Mesendoderm (in vitro differentiated cells): ENCODE data around the gene STAU1.
"Not testable (repeated sequence)": the region's sequence is repeated elsewhere in the genome, so short reads cannot be mapped to it uniquely, and the experiment has no call there.

Experiments
- DNase-seq: peaks from one replicate; pipeline ENCODE4 v3.0.0; 2013
- H2AK5ac ChIP-seq: 2 replicates; pipeline ENCODE4 v1.6.1; 2013; ENCODE audit warnings: low read length, inconsistent platforms
- H2BK120ac ChIP-seq: 2 replicates; pipeline ENCODE4 v1.6.1; 2013; ENCODE audit warnings: low read depth, mild to moderate bottlenecking, low read length, moderate library complexity, mixed read lengths
- H2BK15ac ChIP-seq: replicated peaks from 2 replicates; pipeline ENCODE4 v1.6.1; 2013; ENCODE audit warnings: low read depth, mild to moderate bottlenecking, moderate library complexity
- H2BK5ac ChIP-seq: 2 replicates; pipeline ENCODE4 v1.6.1; 2013; ENCODE audit warnings: low read length, inconsistent platforms
- H3K18ac ChIP-seq: 2 replicates; pipeline ENCODE4 v1.6.1; 2013; ENCODE audit warnings: mild to moderate bottlenecking, low read length, mixed read lengths
- H3K23ac ChIP-seq: one replicate; pipeline ENCODE4 v1.6.1; 2013; ENCODE audit warnings: low read length
- H3K27ac ChIP-seq: 2 replicates; pipeline ENCODE4 v1.5.1; 2013; ENCODE audit warnings: low read depth, mild to moderate bottlenecking, inconsistent platforms, low read length, moderate library complexity
- H3K27me3 ChIP-seq: 2 replicates; pipeline ENCODE4 v1.6.1; 2013; ENCODE audit warnings: low read length, control low read depth, mild to moderate bottlenecking, inconsistent platforms; ENCODE audit not compliant: insufficient read depth, poor library complexity
- H3K36me3 ChIP-seq: 2 replicates; pipeline ENCODE4 v1.6.1; 2013; ENCODE audit warnings: low read length, inconsistent platforms; ENCODE audit not compliant: control insufficient read depth, insufficient read depth
- H3K4ac ChIP-seq: one replicate; pipeline ENCODE4 v1.6.1; 2013; ENCODE audit warnings: low read depth, mild to moderate bottlenecking, low read length, moderate library complexity
- H3K4me1 ChIP-seq: 2 replicates; pipeline ENCODE4 v1.6.1; 2013; ENCODE audit warnings: low read depth, low read length, inconsistent platforms; ENCODE audit not compliant: control insufficient read depth
- H3K4me2 ChIP-seq: 2 replicates; pipeline ENCODE4 v1.6.1; 2013; ENCODE audit warnings: low read length
- H3K4me3 ChIP-seq: 2 replicates; pipeline ENCODE4 v1.5.1; 2013; ENCODE audit warnings: mild to moderate bottlenecking, low read length
- H3K56ac ChIP-seq: one replicate; pipeline ENCODE4 v1.6.1; 2013; ENCODE audit warnings: low read length
- H3K79me1 ChIP-seq: 2 replicates; pipeline ENCODE4 v1.6.1; 2013; ENCODE audit warnings: low read length, inconsistent platforms
- H3K79me2 ChIP-seq: 2 replicates; pipeline ENCODE4 v1.6.1; 2013; ENCODE audit warnings: mild to moderate bottlenecking, low read length; ENCODE audit not compliant: control insufficient read depth, insufficient read depth
- H3K9ac ChIP-seq: 2 replicates; pipeline ENCODE4 v1.6.1; 2013; ENCODE audit warnings: low read length, inconsistent platforms
- H4K5ac ChIP-seq: one replicate; pipeline ENCODE4 v1.6.1; 2013; ENCODE audit warnings: low read length
- H4K8ac ChIP-seq: one replicate; pipeline ENCODE4 v1.6.1; 2013; ENCODE audit warnings: low read depth, mild to moderate bottlenecking, control low read depth, low read length, moderate library complexity
- WGBS: extraction: QIAGEN DNeasy Blood & Tissue Kit; methylation state at CpG from one replicate; pipeline ENCODE4 v1.1.7; 2013; ENCODE audit warnings: low lambda C conversion rate, missing lambda C conversion rate; ENCODE audit not compliant: insufficient coverage; ENCODE audit errors: extremely low coverage; 5-methylcytosine and 5-hydroxymethylcytosine counted together

STAU1 gene

DNA sequence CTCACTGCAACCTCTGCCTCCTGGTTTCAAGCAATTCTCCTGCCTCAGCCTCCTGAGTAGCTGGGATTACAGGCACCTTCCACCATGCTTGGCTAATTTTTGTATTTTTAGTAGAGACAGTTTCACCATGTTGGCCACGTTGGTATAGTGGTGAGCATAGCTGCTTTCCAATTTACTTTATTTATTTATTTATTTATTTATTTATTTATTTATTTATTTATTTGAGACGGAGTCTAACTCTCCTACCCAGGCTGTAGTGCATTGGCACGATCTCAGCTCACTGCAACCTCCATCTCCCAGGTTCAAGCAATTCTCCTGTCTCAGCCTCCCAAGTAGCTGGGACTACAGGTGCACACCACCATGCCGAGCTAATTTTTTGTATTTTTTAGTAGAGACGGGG lies 87.8 kb downstream of the STAU1 start:
- H3K27ac ChIP-seq, H3K4me1 ChIP-seq, H3K4me2 ChIP-seq, DNase-seq, H3K27me3 ChIP-seq, H3K18ac ChIP-seq, H4K8ac ChIP-seq, H3K79me2 ChIP-seq, H3K79me1 ChIP-seq, H2BK120ac ChIP-seq, H3K9ac ChIP-seq, H4K5ac ChIP-seq, H3K4me3 ChIP-seq, H2BK15ac ChIP-seq, H2AK5ac ChIP-seq, H3K56ac ChIP-seq, H3K23ac ChIP-seq, H2BK5ac ChIP-seq, H3K4ac ChIP-seq: not testable (repeated sequence)
- peaks cover 18% of the 10 kb centered on the region for H3K36me3 ChIP-seq
- WGBS, result no CpG with 5 or more reads among the region's 5 CpGs

DNA sequence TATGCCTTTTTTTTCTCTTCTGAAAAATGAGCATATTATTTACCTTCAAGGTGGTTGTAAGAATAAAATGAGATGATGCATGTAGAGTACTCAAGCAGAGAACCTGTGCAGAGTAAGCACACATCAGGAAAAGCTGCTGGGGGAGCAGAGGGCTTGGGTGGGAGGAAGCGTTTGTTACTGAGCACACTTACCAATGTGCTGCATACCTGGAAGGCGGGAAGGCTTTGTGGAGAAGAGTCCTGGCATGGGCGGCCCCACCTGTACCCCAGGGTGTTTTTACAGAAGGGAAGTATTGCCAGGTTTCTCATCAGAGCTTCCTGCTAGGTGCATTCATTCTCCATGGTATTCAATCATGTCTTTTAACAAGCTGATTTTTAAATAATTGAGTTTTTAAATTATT lies 89.1 kb downstream of the STAU1 start:
- Histone ChIP-seq H3K56ac (no peak overlapping the region), H2BK120ac (no peak overlapping the region), H3K79me2 (no peaks in the 10 kb centered on the region), H2BK5ac (no peak overlapping the region), H3K4me2 (no peak overlapping the region), H3K36me3 (peaks cover 18% of the 10 kb centered on the region), H4K8ac (no peak overlapping the region), H3K79me1 (peaks cover 7% of the 10 kb centered on the region), H3K4me1 (no peaks in the 10 kb centered on the region), H3K4ac (no peak overlapping the region), H2AK5ac (no peak overlapping the region), H3K4me3 (no peak overlapping the region), H3K9ac (no peak overlapping the region), H3K23ac (no peak overlapping the region), H2BK15ac (no peak overlapping the region), H3K27ac (no peak overlapping the region), H3K18ac (no peak overlapping the region), H3K27me3 (no peaks in the 10 kb centered on the region), H4K5ac (no peak overlapping the region)
- DNase-seq, result no peak
- no CpG with 5 or more reads among the region's 3 CpGs for whole genome bisulfite sequencing

DNA sequence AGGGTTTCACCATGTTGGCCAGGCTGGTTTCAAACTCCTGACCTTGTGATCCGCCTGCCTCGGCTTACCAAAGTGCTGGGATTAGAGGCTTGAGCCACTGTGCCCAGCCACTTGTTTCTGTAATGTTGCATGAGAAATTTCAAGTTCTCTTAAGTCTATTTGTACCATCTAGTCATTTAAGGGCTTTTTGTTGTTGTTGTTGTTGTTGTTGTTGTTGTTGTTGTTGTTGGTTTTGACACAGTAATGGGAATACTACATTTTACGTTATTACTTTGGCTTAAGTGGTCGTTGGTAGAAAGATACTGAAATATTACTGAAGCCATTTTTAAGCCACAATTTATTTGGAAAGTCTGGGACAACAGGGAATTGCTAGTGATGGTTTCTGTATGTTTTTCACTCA lies 90.0 kb downstream of the STAU1 start:
- no peaks in the 10 kb centered on the region for H3K27me3 ChIP-seq
- no peaks in the 10 kb centered on the region for H3K79me2 ChIP-seq
- H3K4ac ChIP-seq, result no peak overlapping the region
- H3K4me2 ChIP-seq, result no peak overlapping the region
- no peak overlapping the region for H3K23ac ChIP-seq
- H4K5ac ChIP-seq, result no peak overlapping the region
- H3K27ac ChIP-seq, result no peak overlapping the region
- no peak overlapping the region for H3K4me3 ChIP-seq
- H3K4me1 ChIP-seq, result no peaks in the 10 kb centered on the region
- peaks cover 7% of the 10 kb centered on the region for H3K79me1 ChIP-seq
- H2BK5ac ChIP-seq, result no peak overlapping the region
- H3K56ac ChIP-seq, result no peak overlapping the region
- WGBS, result no CpG with 5 or more reads among the region's 4 CpGs
- no peak overlapping the region for H3K9ac ChIP-seq
- H3K18ac ChIP-seq, result no peak overlapping the region
- DNase-seq, result no peak
- H4K8ac ChIP-seq, result no peak overlapping the region
- H2AK5ac ChIP-seq, result no peak overlapping the region
- H3K36me3 ChIP-seq, result peaks cover 16% of the 10 kb centered on the region
- no peak overlapping the region for H2BK15ac ChIP-seq
- H2BK120ac ChIP-seq, result no peak overlapping the region

DNA sequence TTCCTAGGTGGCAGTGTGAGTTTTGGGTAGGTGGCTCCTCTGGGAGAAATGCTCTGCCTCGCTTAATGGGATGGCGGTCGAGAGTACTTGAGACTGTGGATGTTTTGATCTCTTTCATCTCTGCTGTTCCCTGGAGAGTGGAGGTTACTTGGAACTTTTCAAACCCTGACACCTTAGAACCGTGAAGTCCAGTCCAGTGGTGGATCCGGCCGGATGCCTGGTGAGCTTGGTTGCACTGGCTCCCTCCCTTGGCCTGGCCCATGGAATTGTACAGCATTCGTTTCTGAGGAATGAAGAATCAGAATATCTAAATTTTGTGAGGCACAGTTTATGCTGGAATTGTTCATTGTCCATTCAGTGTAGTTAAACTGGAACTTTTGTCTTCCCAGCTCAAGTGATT lies 91.0 kb downstream of the STAU1 start:
- peaks cover 7% of the 10 kb centered on the region for H3K79me1 ChIP-seq
- no peaks in the 10 kb centered on the region for H3K79me2 ChIP-seq
- WGBS, result no CpG with 5 or more reads among the region's 7 CpGs
- no peak for DNase-seq
- no peak overlapping the region for H3K56ac ChIP-seq
- H3K36me3 ChIP-seq, result peaks cover 13% of the 10 kb centered on the region
- H4K5ac ChIP-seq, result no peak overlapping the region
- no peak overlapping the region for H3K9ac ChIP-seq
- no peak overlapping the region for H3K4ac ChIP-seq
- H2AK5ac ChIP-seq, result no peak overlapping the region
- no peak overlapping the region for H2BK120ac ChIP-seq
- H2BK5ac ChIP-seq, result no peak overlapping the region
- H3K23ac ChIP-seq, result no peak overlapping the region
- no peaks in the 10 kb centered on the region for H3K4me1 ChIP-seq
- H3K4me3 ChIP-seq, result no peak overlapping the region
- H3K27ac ChIP-seq, result no peak overlapping the region
- H2BK15ac ChIP-seq, result no peak overlapping the region
- no peak overlapping the region for H4K8ac ChIP-seq
- no peak overlapping the region for H3K18ac ChIP-seq
- H3K4me2 ChIP-seq, result no peak overlapping the region
- H3K27me3 ChIP-seq, result no peaks in the 10 kb centered on the region

DNA sequence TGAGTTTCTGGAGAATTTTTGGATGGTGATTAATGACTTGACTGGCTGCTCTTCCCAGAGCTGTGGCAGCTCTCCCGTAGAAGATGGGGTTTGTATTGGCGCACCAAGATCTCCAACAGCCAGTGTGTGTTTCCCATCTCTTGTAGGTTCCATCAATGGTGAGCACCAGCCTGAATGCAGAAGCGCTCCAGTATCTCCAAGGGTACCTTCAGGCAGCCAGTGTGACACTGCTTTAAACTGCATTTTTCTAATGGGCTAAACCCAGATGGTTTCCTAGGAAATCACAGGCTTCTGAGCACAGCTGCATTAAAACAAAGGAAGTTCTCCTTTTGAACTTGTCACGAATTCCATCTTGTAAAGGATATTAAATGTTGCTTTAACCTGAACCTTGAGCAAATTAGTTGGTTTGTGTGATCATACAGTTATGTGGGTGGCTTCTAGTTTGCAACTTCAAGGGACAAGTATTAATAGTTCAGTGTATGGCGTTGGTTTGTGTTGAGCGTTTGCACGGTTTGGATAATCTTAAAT lies 91.9 kb downstream of the STAU1 start:
- H3K27me3 ChIP-seq, result no peaks in the 10 kb centered on the region
- no peak overlapping the region for H3K56ac ChIP-seq
- no peak overlapping the region for H3K4ac ChIP-seq
- no peaks in the 10 kb centered on the region for H3K4me1 ChIP-seq
- H3K18ac ChIP-seq, result no peak overlapping the region
- no peak overlapping the region for H3K9ac ChIP-seq
- H3K23ac ChIP-seq, result no peak overlapping the region
- H3K4me3 ChIP-seq, result no peak overlapping the region
- H2BK15ac ChIP-seq, result no peak overlapping the region
- H3K27ac ChIP-seq, result no peak overlapping the region
- no peak overlapping the region for H2AK5ac ChIP-seq
- H3K79me2 ChIP-seq, result no peaks in the 10 kb centered on the region
- no peak for DNase-seq
- peaks cover 7% of the 10 kb centered on the region for H3K79me1 ChIP-seq
- no peak overlapping the region for H2BK120ac ChIP-seq
- H2BK5ac ChIP-seq, result no peak overlapping the region
- no peak overlapping the region for H3K4me2 ChIP-seq
- H4K8ac ChIP-seq, result no peak overlapping the region
- no CpG with 5 or more reads among the region's 7 CpGs for WGBS
- no peak overlapping the region for H4K5ac ChIP-seq
- peaks cover 12% of the 10 kb centered on the region for H3K36me3 ChIP-seq

DNA sequence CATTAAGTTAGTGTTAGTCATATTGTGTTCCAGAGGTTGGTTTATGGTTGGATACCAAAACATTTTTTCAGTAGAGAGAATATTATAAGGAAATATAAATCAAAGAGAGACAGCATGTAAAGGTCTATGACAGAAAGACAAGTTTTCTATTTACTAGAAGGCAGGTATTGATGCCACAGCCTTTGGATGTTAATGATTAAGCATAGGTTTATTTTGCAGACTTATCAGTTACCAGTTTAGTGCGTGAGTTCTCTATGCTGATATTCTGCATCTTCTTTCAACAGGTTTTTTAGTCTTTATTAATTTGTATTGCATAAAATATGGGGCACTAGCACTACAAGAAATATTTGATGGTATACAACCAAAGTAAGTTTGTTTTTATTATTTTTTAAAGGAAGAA lies 96.4 kb downstream of the STAU1 start:
- Histone ChIP-seq H4K5ac (no peak overlapping the region), H3K23ac (no peak overlapping the region), H2AK5ac (no peak overlapping the region), H2BK120ac (no peak overlapping the region), H4K8ac (no peak overlapping the region), H2BK5ac (no peak overlapping the region), H3K36me3 (peaks cover 14% of the 10 kb centered on the region), H3K4me2 (no peak overlapping the region), H3K27me3 (no peaks in the 10 kb centered on the region), H3K4me3 (no peak overlapping the region), H3K56ac (no peak overlapping the region), H3K79me2 (no peaks in the 10 kb centered on the region), H3K4ac (no peak overlapping the region), H3K27ac (no peak overlapping the region), H3K4me1 (no peaks in the 10 kb centered on the region), H3K18ac (no peak overlapping the region), H3K79me1 (peaks cover 2% of the 10 kb centered on the region), H2BK15ac (no peak overlapping the region), H3K9ac (no peak overlapping the region)
- WGBS, result no CpG with 5 or more reads among the region's 1 CpG
- DNase-seq, result no peak
